GM19240 (cell line): ENCODE data around the gene NAXE.
"Not testable (repeated sequence)": the region's sequence is repeated elsewhere in the genome, so short reads cannot be mapped to it uniquely, and the experiment has no call there.

Source experiments
- DNase-seq: peaks from one replicate; pipeline ENCODE4 v3.0.0; 2011; ENCODE audit warnings: low spot score; ENCODE audit not compliant: insufficient read length

The NAXE gene

DNA sequence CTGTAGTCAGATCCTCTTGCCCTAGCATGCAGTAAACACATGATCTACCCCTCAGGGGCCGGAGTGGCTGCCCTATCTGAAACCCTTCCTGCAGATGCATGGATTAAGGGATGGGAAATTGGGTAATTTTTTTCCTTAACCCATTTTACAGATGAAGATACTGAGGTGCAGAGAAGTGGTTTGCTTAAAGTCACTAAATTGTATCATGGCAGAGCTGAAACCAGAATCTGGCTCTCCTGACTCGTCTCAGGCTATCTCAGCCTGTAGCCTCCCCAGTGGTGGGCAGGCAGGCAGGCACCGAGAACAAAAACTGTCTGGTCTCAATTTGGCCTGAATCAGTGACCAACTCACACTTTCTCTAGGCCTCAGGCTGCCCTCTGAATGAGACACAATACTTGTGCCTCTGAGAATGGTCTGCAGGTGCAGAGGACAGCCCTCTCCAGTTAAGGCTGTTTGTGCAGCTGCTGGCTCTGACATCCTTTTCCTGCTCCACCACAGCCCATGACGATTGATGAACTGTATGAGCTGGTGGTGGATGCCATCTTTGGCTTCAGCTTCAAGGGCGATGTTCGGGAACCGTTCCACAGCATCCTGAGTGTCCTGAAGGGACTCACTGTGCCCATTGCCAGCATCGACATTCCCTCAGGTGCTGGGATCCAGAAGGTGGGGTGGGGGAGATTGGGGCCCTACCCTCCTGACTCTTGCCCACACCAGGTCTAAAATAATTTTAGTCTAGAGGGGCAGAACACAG lies 1.5 kb downstream of the NAXE start:
- no peak for DNase-seq

GRCh38 chr1:156593661-156593989 lies 2.0 kb downstream of the NAXE start:
- no peak for DNase-seq

- no peak for DNase-seq
Measured at GRCh38 chr1:156594190-156594589, 2.6 kb downstream of the NAXE start.

- no peak for DNase-seq
Measured at GRCh38 chr1:156595016-156595415, 3.4 kb downstream of the NAXE start.

DNA sequence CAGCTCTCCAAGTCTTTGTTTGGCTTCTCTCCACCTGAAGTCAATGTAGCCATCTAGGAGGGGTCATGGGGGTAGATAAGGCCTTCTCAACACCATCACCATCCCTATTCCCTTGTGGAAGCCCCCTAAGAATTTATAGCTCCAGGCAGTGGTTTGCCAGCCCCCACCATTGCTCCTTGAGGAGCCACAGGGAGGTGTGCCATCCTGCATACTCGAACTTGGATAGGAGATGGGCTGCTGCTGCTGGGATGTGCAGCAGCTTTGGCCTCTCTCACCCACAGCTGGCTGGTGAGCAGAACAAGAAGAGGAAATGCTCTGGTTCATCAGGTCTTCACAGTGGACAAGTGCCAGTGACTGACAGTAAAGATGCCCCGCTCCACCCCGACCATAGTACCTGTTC lies 4.8 kb downstream of the NAXE start:
- DNase-seq: no peak

GRCh38 chr1:156598125-156598524 lies 6.5 kb downstream of the NAXE start:
- DNase-seq: no peak

- no peak for DNase-seq
Measured at GRCh38 chr1:156598731-156599432, 7.3 kb downstream of the NAXE start.

- DNase-seq: no peak
Measured at GRCh38 chr1:156599811-156600210, 8.2 kb downstream of the NAXE start.

GRCh38 chr1:156600733-156601121 lies 9.2 kb downstream of the NAXE start:
- DNase-seq: no peak

GRCh38 chr1:156601122-156601830 lies 9.7 kb downstream of the NAXE start, which contains the start of gene GPATCH4:
GPATCH4 (minus strand) TSS chr1:156601479.
- DNase-seq: no peak

- DNase-seq: no peak
Measured at GRCh38 chr1:156601892-156602291, 10.3 kb downstream of the NAXE start.

GRCh38 chr1:156602557-156602993 lies 11.0 kb downstream of the NAXE start:
- DNase-seq: no peak

DNA sequence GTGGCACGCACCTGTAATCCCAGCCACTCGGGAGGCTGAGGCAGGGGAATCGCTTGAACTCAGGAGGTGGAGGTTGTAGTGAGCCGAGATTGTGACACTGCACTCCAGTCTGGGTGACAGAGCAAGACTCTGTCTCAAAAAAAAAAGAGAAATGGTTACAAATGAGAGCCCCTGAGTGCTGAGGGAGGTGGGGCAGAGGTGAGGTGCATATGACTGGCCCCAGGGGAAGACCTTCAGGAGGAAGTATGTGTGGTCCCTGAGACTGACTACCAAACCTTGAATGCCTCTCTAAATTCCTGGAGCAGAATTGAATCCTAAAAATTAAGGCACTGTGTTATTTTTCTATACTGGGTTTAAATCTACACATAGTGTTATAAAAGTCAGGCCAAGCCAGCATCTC lies 15.8 kb downstream of the NAXE start:
- not testable (repeated sequence) for DNase-seq

GRCh38 chr1:156608036-156608674 lies 16.6 kb downstream of the NAXE start:
- no peak for DNase-seq

DNA sequence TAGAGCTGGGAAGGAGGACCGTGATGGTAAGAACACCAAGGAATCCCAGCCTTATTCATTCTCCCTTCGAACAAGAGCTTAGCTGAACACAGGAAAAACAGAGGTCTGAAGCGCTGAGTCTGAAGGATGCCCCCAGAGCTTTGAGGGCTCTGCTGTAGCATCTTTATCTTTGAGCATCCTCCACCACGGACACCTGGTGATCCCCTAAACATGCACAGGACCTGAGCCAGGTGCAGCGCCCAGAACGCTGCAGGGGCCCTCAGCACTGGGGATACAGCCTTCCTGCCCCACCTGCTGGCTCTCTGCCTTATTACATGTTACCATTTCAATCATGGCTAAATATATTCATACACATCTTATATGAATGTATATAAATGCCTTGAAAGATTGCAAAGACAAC lies 17.4 kb downstream of the NAXE start:
- no peak for DNase-seq

- DNase-seq: not testable (repeated sequence)
Measured at GRCh38 chr1:156610072-156610471, 18.5 kb downstream of the NAXE start.

GRCh38 chr1:156612666-156613065 lies 21.1 kb downstream of the NAXE start:
- DNase-seq: no peak

- DNase-seq: no peak
Measured at GRCh38 chr1:156615946-156616345, 24.4 kb downstream of the NAXE start.

DNA sequence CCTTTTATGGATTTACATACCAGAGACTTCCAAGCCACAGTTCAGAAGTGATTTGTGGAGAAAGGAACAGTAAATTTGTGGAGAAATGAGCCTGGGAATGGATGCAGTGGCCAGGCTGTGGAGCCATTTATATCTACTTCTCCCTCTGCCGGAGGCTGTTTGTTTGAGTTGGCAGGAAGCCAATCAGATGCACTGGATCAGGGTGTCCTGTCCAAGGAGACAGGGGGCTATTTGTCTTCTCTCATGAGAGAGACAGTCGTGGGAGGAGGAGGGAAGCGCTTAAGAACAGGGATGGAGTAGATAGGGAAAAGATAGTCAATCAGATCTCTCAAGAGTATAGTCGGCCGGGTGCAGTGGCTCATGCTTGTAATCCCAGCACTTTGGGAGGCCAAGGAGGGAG lies 24.9 kb downstream of the NAXE start:
- no peak for DNase-seq

DNA sequence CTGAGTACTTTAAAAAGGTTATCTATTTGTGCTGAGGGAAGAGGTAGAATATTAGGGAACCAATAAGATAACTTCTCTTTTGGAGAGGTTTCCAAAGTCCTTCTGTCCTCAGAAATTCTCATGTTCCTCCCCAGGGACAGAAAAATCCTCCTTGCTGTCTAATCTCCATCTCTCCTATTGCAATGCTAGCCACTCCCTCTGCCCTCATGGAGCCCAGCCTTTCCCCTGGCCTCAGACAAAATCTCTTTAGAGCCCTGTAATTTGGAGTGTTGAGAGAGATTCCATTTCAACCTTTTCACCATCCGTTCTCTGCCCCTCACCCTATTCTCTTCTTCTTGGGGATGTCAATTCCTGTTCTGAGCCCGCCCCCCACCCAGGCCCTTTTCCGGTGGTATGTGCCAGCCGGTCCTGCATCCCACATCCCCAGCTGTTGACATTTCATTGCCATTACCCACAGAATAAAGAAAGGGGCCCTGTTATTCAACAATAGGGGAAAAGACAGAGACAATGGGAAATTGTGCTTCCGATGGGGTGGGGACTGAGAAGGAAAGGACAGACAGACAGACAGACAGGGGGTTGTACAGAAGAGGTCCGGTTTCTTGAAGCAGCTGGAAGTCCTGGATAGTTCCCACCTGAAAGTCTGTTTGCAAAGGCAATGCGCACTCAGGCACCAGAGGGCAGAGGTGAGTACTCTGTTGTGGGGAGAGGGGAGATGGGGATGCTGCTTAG lies 27.4 kb downstream of the NAXE start, which contains the start of gene HAPLN2:
TSS of gene HAPLN2 (plus strand) at position 563 of the 729 bp plus-strand sequence. CDS start 4,076 bp downstream, outside the sequence.
- no peak for DNase-seq

- DNase-seq: no peak
Measured at GRCh38 chr1:156619582-156619955, 28.0 kb downstream of the NAXE start.
